Caco-2 (cell line): Measurements from ENCODE around the gene PTPRN2. TPM values are rescaled to one million over a fixed set of nuclear protein-coding genes. Genes with fewer than 3 reads are reported as not detected.

Experiments used
- BruUV-seq: library from RNA; stranded (reverse); fragments of 400-500 nt; replicated peaks from 2 replicates; lab custom pipeline; 2021; lab: Mats Ljungman, UMichigan
- CTCF ChIA-PET: fragments of 300-600 bp; sonication (Branson Sonifier 250); formaldehyde crosslinking; loops from one replicate; lab custom pipeline; 2022; ENCODE audit warnings: antibody characterized with exemption; lab: Charles Lee
- POLR2A ChIA-PET: fragments of 300-600 bp; sonication (Branson Sonifier 250); formaldehyde crosslinking; loops from one replicate; lab custom pipeline; 2022; ENCODE audit warnings: antibody characterized with exemption; lab: Charles Lee
- DNase-seq, 2 experiments: peaks; one replicate each; pipeline versions ENCODE4 v3.0.0 to v3.0.0-alpha.2; 2020 to 2022
- H3K27me3 ChIP-seq: replicated peaks from 2 replicates; pipeline ENCODE4 v1.6.0; 2011; ENCODE audit warnings: low read length; ENCODE audit not compliant: control insufficient read depth, insufficient read depth
- H3K36me3 ChIP-seq: 2 replicates; pipeline ENCODE4 v1.5.1; 2011; ENCODE audit warnings: low read length; ENCODE audit not compliant: control insufficient read depth, insufficient read depth
- H3K4me1 ChIP-seq: fragments of 250-450 bp; sonication (Bioruptor Pico); 2 replicates; pipeline ENCODE4 v1.5.1; 2020; ENCODE audit warnings: mild to moderate bottlenecking
- H3K4me3 ChIP-seq: 2 replicates; pipeline ENCODE4 v1.5.1; 2011; ENCODE audit warnings: low read depth, mild to moderate bottlenecking, control low read depth, low read length
- H3K9me3 ChIP-seq: fragments of 250-450 bp; sonication (Bioruptor Pico); 2 replicates; pipeline ENCODE4 v1.5.1; 2020; ENCODE audit warnings: mild to moderate bottlenecking, moderate library complexity
- H3K27ac Mint-ChIP-seq: one replicate; pipeline ENCODE4 v1.8.0; 2022; ENCODE audit warnings: mixed read lengths; ENCODE audit not compliant: unreplicated experiment
- H3K27me3 Mint-ChIP-seq: one replicate; pipeline ENCODE4 v1.8.0; 2022; ENCODE audit warnings: mixed read lengths; ENCODE audit not compliant: insufficient read depth, unreplicated experiment
- H3K36me3 Mint-ChIP-seq: one replicate; pipeline ENCODE4 v1.8.0; 2022; ENCODE audit warnings: mild to moderate bottlenecking, mixed read lengths; ENCODE audit not compliant: insufficient read depth, unreplicated experiment
- H3K4me1 Mint-ChIP-seq: one replicate; pipeline ENCODE4 v1.8.0; 2022; ENCODE audit warnings: low read depth, mixed read lengths; ENCODE audit not compliant: unreplicated experiment
- H3K4me3 Mint-ChIP-seq: one replicate; pipeline ENCODE4 v1.8.0; 2022; ENCODE audit warnings: mild to moderate bottlenecking, moderate library complexity, mixed read lengths; ENCODE audit not compliant: unreplicated experiment
- H3K9me3 Mint-ChIP-seq: one replicate; pipeline ENCODE4 v1.8.0; 2022; ENCODE audit warnings: mixed read lengths; ENCODE audit not compliant: unreplicated experiment
- CTCF ChIP-seq, 2 experiments: fragments of 200-600 bp in 1 of 2; IDR thresholded peaks; 1 replicate in 1 of 2; 2 replicates in 1 of 2; pipeline versions ENCODE4 v1.5.1 to v1.8.0; 2011 to 2022; ENCODE audit warnings: antibody characterized with exemption in 1 of 2, control low read depth in 1 of 2, inconsistent platforms in 1 of 2, low read depth in 1 of 2, low read length in 1 of 2, mild to moderate bottlenecking in 1 of 2, moderate library complexity in 1 of 2; ENCODE audit not compliant: insufficient read depth in 1 of 2, severe bottlenecking in 1 of 2, unreplicated experiment in 1 of 2
- intact Hi-C: fragments of 100-400 bp; cut with micrococcal nuclease; formaldehyde crosslinking; loops from one replicate; pipeline ENCODE4 v1.10.0; 2022; ENCODE audit not compliant: unreplicated experiment
- total RNA-seq: library from RNA; stranded (reverse); gene quantifications from 2 replicates; pipeline ENCODE4 v1.2.3, GENCODE V29; 2022

The PTPRN2 gene
- total RNA-seq, 1 experiment from 2014 or later: 1.4 TPM

- no peak for DNase-seq
- H3K27me3 ChIP-seq: no peaks in the 10 kb centered on the region
- H3K27me3 Mint-ChIP-seq: peaks cover 3% of the 10 kb centered on the region
- H3K27ac Mint-ChIP-seq: no peak overlapping the region
- no peaks in the 10 kb centered on the region for H3K9me3 ChIP-seq
- H3K4me1 Mint-ChIP-seq: no peaks in the 10 kb centered on the region
- ChIA-PET CTCF (no interaction called here), POLR2A (no interaction called here)
- no peaks in the 10 kb centered on the region for H3K36me3 Mint-ChIP-seq
- intact Hi-C loops: no loop called here
- TF ChIP-seq CTCF (IDR thresholded peaks at IDR 0.05; ENCODE audit: insufficient read depth in 1 of 2, low read depth in 1 of 2, low read length in 1 of 2, severe bottlenecking in 1 of 2, unreplicated experiment in 1 of 2): no peak
- H3K4me3 ChIP-seq: no peak overlapping the region
- H3K36me3 ChIP-seq: no peaks in the 10 kb centered on the region
- H3K9me3 Mint-ChIP-seq: no peaks in the 10 kb centered on the region
- no peaks in the 10 kb centered on the region for H3K4me1 ChIP-seq
- no TSS peak for BruUV-seq
- no peak overlapping the region for H3K4me3 Mint-ChIP-seq
Observed at GRCh38 chr7:157668221-157668883, 919.3 kb downstream of the PTPRN2 start.

DNA sequence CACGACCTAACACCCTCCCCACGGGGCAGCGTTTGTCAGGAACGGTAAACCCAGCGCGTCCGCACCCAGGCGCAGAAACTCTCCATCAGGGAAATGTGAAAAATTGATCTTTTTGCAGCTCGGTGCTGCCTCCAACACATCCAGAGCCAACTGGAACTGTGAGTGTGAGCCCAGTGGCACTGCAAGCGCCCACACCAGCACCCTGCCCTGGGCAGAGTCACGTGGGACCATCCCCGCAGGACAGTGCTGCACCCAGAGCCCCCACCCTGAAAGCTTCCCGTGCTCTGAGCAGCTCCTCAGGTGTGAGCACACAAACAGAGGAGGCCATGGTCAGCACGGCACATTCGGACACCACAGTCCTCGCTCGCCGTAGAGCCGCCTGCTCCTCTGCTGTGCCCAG, 919.9 kb downstream of the PTPRN2 start:
- TF ChIP-seq CTCF (IDR thresholded peaks at IDR 0.05; ENCODE audit: insufficient read depth in 1 of 2, low read depth in 1 of 2, low read length in 1 of 2, severe bottlenecking in 1 of 2, unreplicated experiment in 1 of 2): no peak
- H3K4me3 Mint-ChIP-seq: no peak overlapping the region
- Histone ChIP-seq H3K27me3 (no peaks in the 10 kb centered on the region), H3K36me3 (no peaks in the 10 kb centered on the region), H3K4me1 (no peaks in the 10 kb centered on the region), H3K4me3 (no peak overlapping the region), H3K9me3 (no peaks in the 10 kb centered on the region)
- H3K4me1 Mint-ChIP-seq: no peaks in the 10 kb centered on the region
- no peak overlapping the region for H3K27ac Mint-ChIP-seq
- H3K36me3 Mint-ChIP-seq: no peaks in the 10 kb centered on the region
- no peaks in the 10 kb centered on the region for H3K9me3 Mint-ChIP-seq
- BruUV-seq: no TSS peak
- H3K27me3 Mint-ChIP-seq: peaks cover 3% of the 10 kb centered on the region
- POLR2A ChIA-PET: no interaction called here
- CTCF ChIA-PET: no interaction called here
- no peak for DNase-seq
- intact Hi-C loops: no loop called here

DNA sequence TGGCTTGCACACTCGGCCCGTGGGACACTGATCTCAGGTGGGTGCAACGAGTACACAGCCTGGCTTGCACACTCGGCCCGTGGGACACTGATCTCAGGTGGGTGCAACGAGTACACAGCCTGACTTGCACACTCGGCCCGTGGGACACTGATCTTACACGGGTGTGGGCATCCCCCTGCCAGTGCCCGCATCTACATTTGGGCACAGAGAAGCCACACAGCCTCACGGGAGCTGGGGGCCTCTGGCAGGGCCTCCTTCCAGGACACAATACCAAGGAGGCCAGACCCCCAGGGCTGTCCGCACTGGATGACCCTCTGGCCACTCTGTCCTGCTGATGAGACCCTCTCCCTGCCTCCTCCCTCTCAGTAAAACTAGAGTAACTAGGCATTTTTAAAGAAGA, 920.4 kb downstream of the PTPRN2 start:
- Histone ChIP-seq H3K27me3 (no peaks in the 10 kb centered on the region), H3K4me1 (no peaks in the 10 kb centered on the region), H3K4me3 (no peak overlapping the region), H3K9me3 (no peaks in the 10 kb centered on the region), H3K36me3 (no peaks in the 10 kb centered on the region)
- Mint-ChIP-seq H3K27me3 (no peaks in the 10 kb centered on the region), H3K4me3 (no peak overlapping the region), H3K36me3 (no peaks in the 10 kb centered on the region), H3K9me3 (no peaks in the 10 kb centered on the region), H3K4me1 (no peaks in the 10 kb centered on the region), H3K27ac (no peak overlapping the region)
- ChIA-PET CTCF (no interaction called here), POLR2A (no interaction called here)
- TF ChIP-seq CTCF (IDR thresholded peaks at IDR 0.05; ENCODE audit: insufficient read depth in 1 of 2, low read depth in 1 of 2, low read length in 1 of 2, severe bottlenecking in 1 of 2, unreplicated experiment in 1 of 2): no peak
- intact Hi-C loops: no loop called here
- no TSS peak for BruUV-seq
- DNase-seq: no peak
